Duodenal mucosa (tissue), 2 donors: ENCODE data around the gene NUMA1.

Experiments
- H3K27ac ChIP-seq: one replicate; pipeline ENCODE4 v1.7.0; 2013; ENCODE audit warnings: low read depth, low read length
- H3K27me3 ChIP-seq, 2 donors: one replicate each; pipeline ENCODE4 v1.7.0; 2013; ENCODE audit warnings: low read length in 2 of 2, control low read depth in 1 of 2; ENCODE audit not compliant: insufficient read depth in 2 of 2, control insufficient read depth in 1 of 2
- H3K36me3 ChIP-seq, 2 donors: one replicate each; pipeline ENCODE4 v1.7.0; 2013; ENCODE audit warnings: low read length in 2 of 2, control low read depth in 1 of 2; ENCODE audit not compliant: insufficient read depth in 2 of 2, control insufficient read depth in 1 of 2
- H3K4me1 ChIP-seq, 2 donors: one replicate each; pipeline ENCODE4 v1.7.0; 2013; ENCODE audit warnings: low read length in 2 of 2, control low read depth in 1 of 2; ENCODE audit not compliant: insufficient read depth in 2 of 2, control insufficient read depth in 1 of 2
- H3K4me3 ChIP-seq, 2 donors: one replicate each; pipeline ENCODE4 v1.7.0; 2013; ENCODE audit warnings: low read length in 2 of 2, low read depth in 1 of 2
- H3K9ac ChIP-seq, 2 donors: one replicate each; pipeline ENCODE4 v1.7.0; 2013; ENCODE audit warnings: low read length in 2 of 2, low read depth in 1 of 2
- H3K9me3 ChIP-seq, 2 donors: one replicate each; pipeline ENCODE4 v1.7.0; 2013; ENCODE audit warnings: low read length in 2 of 2, control low read depth in 1 of 2; ENCODE audit not compliant: control insufficient read depth in 1 of 2

Gene NUMA1

DNA sequence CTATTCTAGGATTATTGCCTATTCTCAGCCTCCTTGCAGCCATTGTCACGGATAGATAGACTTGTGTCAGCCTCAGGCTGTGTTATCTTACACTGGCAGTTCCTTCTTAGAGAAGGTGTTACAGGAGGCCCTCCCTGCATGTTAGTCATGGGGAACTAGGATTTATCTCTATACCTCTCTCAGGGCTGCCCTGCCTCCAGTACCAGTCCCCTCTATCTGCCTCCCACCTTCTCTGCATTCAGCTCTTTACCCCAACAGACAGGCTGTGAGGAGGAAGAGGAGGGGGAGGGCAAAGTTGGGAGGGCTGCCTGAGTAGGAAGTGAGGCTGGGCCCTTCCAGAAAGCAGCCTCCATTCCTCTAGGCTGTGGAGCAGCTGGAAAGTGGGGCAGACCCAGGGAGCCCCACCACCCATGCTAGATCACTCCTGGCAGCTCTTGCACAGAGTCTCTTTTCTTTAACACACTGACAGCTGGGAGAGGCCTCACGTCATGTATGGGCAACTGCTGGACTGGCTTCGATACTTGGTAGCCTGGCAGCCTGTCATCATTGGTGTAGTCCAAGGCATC lies 84.5 kb downstream of the NUMA1 start:
- H3K27ac ChIP-seq = no peak overlapping the region
- H3K9ac ChIP-seq = no peak overlapping the region
- H3K36me3 ChIP-seq = peaks cover 5 to 33% of the 10 kb centered on the region in 2 donors
- no peaks in the 10 kb centered on the region for H3K9me3 ChIP-seq
- no peaks in the 10 kb centered on the region for H3K27me3 ChIP-seq
- no peak overlapping the region for H3K4me3 ChIP-seq
- H3K4me1 ChIP-seq = peaks cover 23 to 28% of the 10 kb centered on the region in 2 donors

- H3K27me3 ChIP-seq = no peaks in the 10 kb centered on the region
- H3K4me1 ChIP-seq = peaks cover 16 to 18% of the 10 kb centered on the region in 2 donors
- no peak overlapping the region for H3K27ac ChIP-seq
- no peak overlapping the region for H3K9ac ChIP-seq
- H3K36me3 ChIP-seq = peaks cover 5 to 35% of the 10 kb centered on the region in 2 donors
- H3K9me3 ChIP-seq = no peaks in the 10 kb centered on the region
- no peak overlapping the region for H3K4me3 ChIP-seq
These were observed 85.6 kb downstream of the NUMA1 start for GRCh38 chr11:71994786-71995185.

GRCh38 chr11:71992136-71992730 lies 88.1 kb downstream of the NUMA1 start:
- no peak overlapping the region for H3K9ac ChIP-seq

DNA sequence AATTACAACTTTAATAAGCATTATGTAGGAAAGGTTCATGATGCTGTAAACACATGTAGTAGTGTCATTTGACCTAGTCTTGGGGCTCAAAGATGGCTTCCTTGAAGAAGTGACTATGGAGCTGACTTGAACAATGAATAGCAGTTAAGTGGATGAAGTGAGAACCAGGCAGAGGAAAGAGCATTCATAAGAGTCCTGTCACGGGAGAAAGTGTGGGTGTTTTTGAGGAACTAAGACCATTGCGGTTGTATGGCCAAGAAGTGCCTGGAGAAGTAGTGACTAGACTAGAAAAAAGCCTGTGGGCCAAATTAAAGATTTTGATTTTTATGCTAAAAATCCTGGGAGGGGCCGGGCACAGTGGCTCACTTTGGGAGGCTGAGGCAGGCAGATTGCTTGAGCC lies 88.8 kb downstream of the NUMA1 start:
- H3K4me3 ChIP-seq = no peak overlapping the region
- no peak overlapping the region for H3K27ac ChIP-seq
- H3K27me3 ChIP-seq = no peaks in the 10 kb centered on the region
- peaks cover 7 to 46% of the 10 kb centered on the region in 2 donors for H3K36me3 ChIP-seq
- no peaks in the 10 kb centered on the region for H3K9me3 ChIP-seq
- no peaks in the 10 kb centered on the region for H3K4me1 ChIP-seq
- no peak overlapping the region for H3K9ac ChIP-seq

More at GRCh38 chr11:71992136-71992730, 88.1 kb downstream of the NUMA1 start:
- Histone ChIP-seq H3K9me3 (no peaks in the 10 kb centered on the region), H3K4me1 (no peaks in the 10 kb centered on the region), H3K27me3 (no peaks in the 10 kb centered on the region), H3K27ac (no peak overlapping the region), H3K4me3 (no peak overlapping the region), H3K36me3 (peaks cover 7 to 46% of the 10 kb centered on the region in 2 donors)

GRCh38 chr11:71990701-71991100 lies 89.6 kb downstream of the NUMA1 start:
- Histone ChIP-seq H3K4me1 (no peaks in the 10 kb centered on the region), H3K9me3 (no peaks in the 10 kb centered on the region), H3K4me3 (no peak overlapping the region), H3K9ac (no peak overlapping the region), H3K27ac (no peak overlapping the region), H3K27me3 (no peaks in the 10 kb centered on the region), H3K36me3 (peaks cover 7 to 48% of the 10 kb centered on the region in 2 donors)

GRCh38 chr11:71988050-71988449 lies 92.3 kb downstream of the NUMA1 start:
- no peak overlapping the region for H3K27ac ChIP-seq
- H3K4me1 ChIP-seq = no peaks in the 10 kb centered on the region
- peaks cover 5 to 56% of the 10 kb centered on the region in 2 donors for H3K36me3 ChIP-seq
- H3K9me3 ChIP-seq = no peaks in the 10 kb centered on the region
- no peaks in the 10 kb centered on the region for H3K27me3 ChIP-seq
- no peak overlapping the region for H3K9ac ChIP-seq
- no peak overlapping the region for H3K4me3 ChIP-seq

DNA sequence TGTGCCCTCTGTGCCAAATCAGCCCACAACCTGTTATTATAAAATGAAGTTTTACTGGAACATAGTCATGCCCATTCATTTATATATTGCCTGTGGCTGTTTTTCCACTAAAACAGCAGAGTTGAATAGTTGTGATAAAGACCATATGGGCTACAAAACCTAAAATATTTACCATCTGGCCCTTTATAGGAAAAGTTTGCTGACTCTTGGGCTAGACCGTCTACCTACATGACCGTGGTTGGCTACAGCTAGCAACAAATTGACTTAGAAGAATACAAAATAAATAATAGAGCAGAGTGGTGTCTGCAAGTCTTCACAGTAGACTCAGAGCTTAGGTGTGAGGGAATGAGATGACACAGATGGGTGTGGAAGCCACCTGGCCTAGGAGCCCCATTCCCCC lies 92.8 kb downstream of the NUMA1 start:
- Histone ChIP-seq H3K9ac (no peak overlapping the region), H3K27me3 (no peaks in the 10 kb centered on the region), H3K4me1 (no peaks in the 10 kb centered on the region), H3K4me3 (no peak overlapping the region), H3K9me3 (no peaks in the 10 kb centered on the region), H3K27ac (no peak overlapping the region), H3K36me3 (peaks cover 5 to 61% of the 10 kb centered on the region in 2 donors)

- no peak overlapping the region for H3K9ac ChIP-seq
- no peak overlapping the region for H3K4me3 ChIP-seq
- no peaks in the 10 kb centered on the region for H3K9me3 ChIP-seq
- peaks cover 5 to 57% of the 10 kb centered on the region in 2 donors for H3K36me3 ChIP-seq
- H3K27ac ChIP-seq = no peak overlapping the region
- H3K4me1 ChIP-seq = no peaks in the 10 kb centered on the region
- H3K27me3 ChIP-seq = no peaks in the 10 kb centered on the region
These were observed 94.2 kb downstream of the NUMA1 start for GRCh38 chr11:71986131-71986530.

- no peaks in the 10 kb centered on the region for H3K4me1 ChIP-seq
- H3K27me3 ChIP-seq = no peaks in the 10 kb centered on the region
- H3K9ac ChIP-seq = no peak overlapping the region
- H3K9me3 ChIP-seq = no peaks in the 10 kb centered on the region
- H3K27ac ChIP-seq = no peak overlapping the region
- peaks cover 4 to 19% of the 10 kb centered on the region in 2 donors for H3K36me3 ChIP-seq
- no peak overlapping the region for H3K4me3 ChIP-seq
These were observed 100.7 kb downstream of the NUMA1 start for GRCh38 chr11:71979602-71980001.

DNA sequence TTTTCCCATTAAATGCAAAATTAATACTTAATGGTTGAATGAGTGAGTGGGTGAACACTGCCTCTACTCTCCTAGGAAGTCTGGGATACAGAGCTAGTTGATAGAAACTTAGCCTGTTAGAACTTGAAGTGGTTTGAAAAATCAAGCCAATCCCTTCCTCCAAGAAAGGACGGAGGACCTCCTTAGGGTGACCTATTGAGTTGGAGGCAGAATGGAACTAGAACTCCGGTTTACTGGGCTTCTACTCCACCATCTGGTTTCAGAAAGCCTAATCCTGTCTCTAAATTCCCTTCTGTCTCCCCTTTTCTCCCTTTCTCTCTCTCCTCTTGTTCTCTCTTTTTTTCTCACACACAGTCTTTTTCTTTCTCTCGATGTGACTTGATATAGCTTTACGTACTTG lies 101.2 kb downstream of the NUMA1 start:
- Histone ChIP-seq H3K4me1 (no peaks in the 10 kb centered on the region), H3K9ac (no peak overlapping the region), H3K9me3 (no peaks in the 10 kb centered on the region), H3K27me3 (no peaks in the 10 kb centered on the region), H3K36me3 (peaks cover 5 to 18% of the 10 kb centered on the region in 2 donors), H3K27ac (no peak overlapping the region), H3K4me3 (no peak overlapping the region)
